Liver (tissue), 9 donors: Measurements from ENCODE around the gene SLC25A34. TPM values are rescaled to one million over a fixed set of nuclear protein-coding genes. Genes with fewer than 3 reads are reported as not detected.

ENCODE experiments used
- DNase-seq: peaks from one replicate; pipeline ENCODE4 v3.0.0-alpha.2; 2017; ENCODE audit warnings: low spot score
- H3K27ac ChIP-seq, 2 donors: one replicate each; pipeline ENCODE4 v1.7.0; 2013; ENCODE audit warnings: inconsistent platforms in 2 of 2, low read length in 2 of 2, control low read depth in 1 of 2, low read depth in 1 of 2, mild to moderate bottlenecking in 1 of 2
- H3K27me3 ChIP-seq, 4 donors: one replicate each; pipeline versions ENCODE4 v1.6.1 to v1.7.0; 2013; ENCODE audit warnings: low read length in 3 of 4, inconsistent platforms in 1 of 4, mild to moderate bottlenecking in 1 of 4, moderate library complexity in 1 of 4; ENCODE audit not compliant: control insufficient read depth in 4 of 4, insufficient read depth in 4 of 4
- H3K36me3 ChIP-seq, 4 donors: one replicate each; pipeline versions ENCODE4 v1.6.1 to v1.7.0; 2013; ENCODE audit warnings: low read length in 3 of 4, mild to moderate bottlenecking in 3 of 4, low read depth in 1 of 4, moderate library complexity in 1 of 4; ENCODE audit not compliant: control insufficient read depth in 4 of 4, insufficient read depth in 3 of 4
- H3K4me1 ChIP-seq, 4 donors: one replicate each; pipeline versions ENCODE4 v1.6.1 to v1.7.0; 2013; ENCODE audit warnings: low read length in 3 of 4, mild to moderate bottlenecking in 3 of 4, moderate library complexity in 1 of 4; ENCODE audit not compliant: control insufficient read depth in 4 of 4, insufficient read depth in 4 of 4
- H3K4me3 ChIP-seq, 3 donors: one replicate each; pipeline versions ENCODE4 v1.6.1 to v1.7.0; 2013; ENCODE audit warnings: low read length in 3 of 3, control low read depth in 1 of 3, low read depth in 1 of 3, mild to moderate bottlenecking in 1 of 3
- H3K9ac ChIP-seq, 2 donors: one replicate each; pipeline ENCODE4 v1.7.0; 2013; ENCODE audit warnings: low read length in 2 of 2, mild to moderate bottlenecking in 2 of 2, moderate library complexity in 2 of 2, control low read depth in 1 of 2, low read depth in 1 of 2
- H3K9me3 ChIP-seq, 4 donors: one replicate each; pipeline versions ENCODE4 v1.6.1 to v1.7.0; 2013; ENCODE audit warnings: low read length in 3 of 4; ENCODE audit not compliant: control insufficient read depth in 4 of 4
- ATF3 ChIP-seq: IDR thresholded peaks from 2 replicates; pipeline ENCODE4 v1.6.1; 2016; ENCODE audit warnings: antibody characterized with exemption
- EGR1 ChIP-seq, 2 donors: IDR thresholded peaks; 2 replicates each; pipeline ENCODE4 v1.6.1; 2016 to 2018; ENCODE audit warnings: antibody characterized with exemption in 2 of 2, low read depth in 2 of 2
- FOXA2 ChIP-seq: IDR thresholded peaks from 2 replicates; pipeline ENCODE4 v1.6.1; 2016; ENCODE audit warnings: antibody characterized with exemption
- HNF4A ChIP-seq, 2 donors: conservative IDR thresholded peaks; 2 replicates each; pipeline ENCODE4 v1.6.1; 2016; ENCODE audit warnings: antibody characterized with exemption in 2 of 2, mild to moderate bottlenecking in 2 of 2
- JUND ChIP-seq, 2 donors: IDR thresholded peaks; 2 replicates each; pipeline ENCODE4 v1.6.1; 2016; ENCODE audit warnings: antibody characterized with exemption in 2 of 2
- NR2F2 ChIP-seq: IDR thresholded peaks from 2 replicates; pipeline ENCODE4 v1.6.1; 2016; ENCODE audit warnings: antibody characterized with exemption
- RAD21 ChIP-seq, 2 donors: IDR thresholded peaks; 2 replicates each; pipeline ENCODE4 v1.6.1; 2016; ENCODE audit warnings: antibody characterized with exemption in 2 of 2, mild to moderate bottlenecking in 2 of 2
- REST ChIP-seq: IDR thresholded peaks from 2 replicates; pipeline ENCODE4 v1.6.1; 2016; ENCODE audit warnings: antibody characterized with exemption, mild to moderate bottlenecking
- RXRA ChIP-seq, 2 donors: IDR thresholded peaks; 2 replicates each; pipeline ENCODE4 v1.6.1; 2017 to 2018; ENCODE audit warnings: antibody characterized with exemption in 2 of 2, mild to moderate bottlenecking in 1 of 2
- YY1 ChIP-seq: IDR thresholded peaks from 2 replicates; pipeline ENCODE4 v1.6.1; 2016; ENCODE audit warnings: antibody characterized with exemption, mild to moderate bottlenecking
- WGBS: extraction: QIAGEN DNeasy Blood & Tissue Kit; methylation state at CpG from one replicate; pipeline ENCODE4 v1.1.7; 2013; 5-methylcytosine and 5-hydroxymethylcytosine counted together
- polyA plus RNA-seq, 2 donors: library from polyadenylated mRNA; stranded (reverse) in 1 of 2; unstranded in 1 of 2; fragments of 200-250 nt in 1 of 2; fragments of >200 nt in 1 of 2; fragmentation: Nextera tagmentation in 1 of 2; extraction: Ambion mirVana in 1 of 2; gene quantifications; one replicate each; pipeline versions ENCODE4 v1.2.1 to v1.2.3, GENCODE V29; 2013 to 2015
- total RNA-seq, 2 donors: library from RNA; depleted of rRNA; stranded (reverse); fragments of >200 nt; gene quantifications; one replicate each; pipeline ENCODE4 v1.2.3, GENCODE V29; 2014
- TF ChIP-seq, protein P1 (sequence below): IDR thresholded peaks from 2 replicates; pipeline ENCODE4 v1.6.1; 2016; ENCODE audit warnings: antibody characterized with exemption
- TF ChIP-seq, protein P2 (sequence below): IDR thresholded peaks from 2 replicates; pipeline ENCODE4 v1.6.1; 2016; ENCODE audit warnings: antibody characterized with exemption
- donor health status: healthy.
- donor health status: healthy.
- donor health status: healthy.
- donor health status: healthy.
- donor health status: healthy.

SLC25A34 gene
- total and polyA plus RNA-seq, 4 donors: 0.79 to 7.3 (median 2.4) TPM

DNA sequence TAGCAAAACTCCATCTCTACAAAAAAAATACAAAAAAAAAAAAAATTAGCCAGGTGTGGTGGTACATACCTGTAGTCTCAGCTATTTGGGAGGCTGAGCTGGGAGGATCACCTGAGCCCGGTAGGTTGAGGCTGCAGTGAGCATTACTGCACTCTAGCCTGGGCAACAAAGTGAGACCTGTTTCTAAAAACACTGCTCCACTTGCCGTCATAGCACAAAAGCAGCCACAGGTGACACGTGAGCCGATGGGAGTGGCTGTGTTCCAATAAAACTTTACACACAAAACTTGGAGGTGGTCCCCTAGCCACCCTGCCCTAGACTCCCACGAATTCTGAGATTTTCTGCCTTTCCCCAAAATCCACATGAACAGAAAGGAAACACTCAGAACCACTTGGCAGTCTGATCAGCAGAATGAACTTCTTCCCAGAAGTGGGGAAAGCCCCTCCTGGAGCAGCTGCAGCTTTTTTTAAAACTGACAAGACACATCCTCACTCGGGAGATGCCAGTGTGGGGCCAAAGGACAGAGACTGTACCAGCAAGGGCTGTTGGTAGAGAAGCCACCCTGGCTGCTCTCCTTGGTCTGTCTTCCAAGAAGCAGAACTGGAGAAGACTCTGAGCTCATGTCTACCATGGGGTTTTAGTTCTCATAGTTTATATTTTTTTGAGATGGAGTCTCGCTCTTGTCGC, 28.7 kb upstream of the SLC25A34 start:
- 88% methylated on average over 8 of the region's 8 CpGs for WGBS
- peaks cover 0 to 10% (median 0%) of the 10 kb centered on the region in 4 donors for H3K4me1 ChIP-seq
- H3K9ac ChIP-seq: no peak overlapping the region
- H3K27ac ChIP-seq: no peak overlapping the region
- no peak for DNase-seq
- H3K36me3 ChIP-seq: no peaks in the 10 kb centered on the region
- H3K27me3 ChIP-seq: no peaks in the 10 kb centered on the region
- TF ChIP-seq ATF3 (no peak), JUND (IDR thresholded peaks at IDR 0.05) (no peak), RXRA (IDR thresholded peaks at IDR 0.05) (no peak), RAD21 (IDR thresholded peaks at IDR 0.05) (no peak), EGR1 (IDR thresholded peaks at IDR 0.05; ENCODE audit: low read depth in 2 of 2) (no peak), HNF4A (conservative IDR thresholded peaks at IDR 0.05) (no peak), FOXA2 (no peak)
- H3K9me3 ChIP-seq: no peaks in the 10 kb centered on the region
- H3K4me3 ChIP-seq: no peak overlapping the region

GRCh38 chr1:15708486-15709137, 27.4 kb upstream of the SLC25A34 start:
- H3K9me3 ChIP-seq: no peaks in the 10 kb centered on the region
- WGBS: 95% methylated on average over 15 of the region's 15 CpGs
- H3K27me3 ChIP-seq: no peaks in the 10 kb centered on the region
- peaks cover 0 to 4% (median 0%) of the 10 kb centered on the region in 4 donors for H3K4me1 ChIP-seq
- no peak overlapping the region for H3K27ac ChIP-seq
- DNase-seq: no peak
- no peak overlapping the region for H3K4me3 ChIP-seq
- TF ChIP-seq HNF4A (conservative IDR thresholded peaks at IDR 0.05): no peak
- no peak for TF ChIP-seq NR2F2
- TF ChIP-seq YY1: no peak
- TF ChIP-seq, protein P1, sequence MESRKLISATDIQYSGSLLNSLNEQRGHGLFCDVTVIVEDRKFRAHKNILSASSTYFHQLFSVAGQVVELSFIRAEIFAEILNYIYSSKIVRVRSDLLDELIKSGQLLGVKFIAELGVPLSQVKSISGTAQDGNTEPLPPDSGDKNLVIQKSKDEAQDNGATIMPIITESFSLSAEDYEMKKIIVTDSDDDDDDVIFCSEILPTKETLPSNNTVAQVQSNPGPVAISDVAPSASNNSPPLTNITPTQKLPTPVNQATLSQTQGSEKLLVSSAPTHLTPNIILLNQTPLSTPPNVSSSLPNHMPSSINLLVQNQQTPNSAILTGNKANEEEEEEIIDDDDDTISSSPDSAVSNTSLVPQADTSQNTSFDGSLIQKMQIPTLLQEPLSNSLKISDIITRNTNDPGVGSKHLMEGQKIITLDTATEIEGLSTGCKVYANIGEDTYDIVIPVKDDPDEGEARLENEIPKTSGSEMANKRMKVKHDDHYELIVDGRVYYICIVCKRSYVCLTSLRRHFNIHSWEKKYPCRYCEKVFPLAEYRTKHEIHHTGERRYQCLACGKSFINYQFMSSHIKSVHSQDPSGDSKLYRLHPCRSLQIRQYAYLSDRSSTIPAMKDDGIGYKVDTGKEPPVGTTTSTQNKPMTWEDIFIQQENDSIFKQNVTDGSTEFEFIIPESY: no peak
- no peak for TF ChIP-seq ATF3
- TF ChIP-seq, protein P2, sequence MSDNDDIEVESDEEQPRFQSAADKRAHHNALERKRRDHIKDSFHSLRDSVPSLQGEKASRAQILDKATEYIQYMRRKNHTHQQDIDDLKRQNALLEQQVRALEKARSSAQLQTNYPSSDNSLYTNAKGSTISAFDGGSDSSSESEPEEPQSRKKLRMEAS: no peak
- no peak for TF ChIP-seq REST
- no peak for TF ChIP-seq FOXA2
- no peak overlapping the region for H3K9ac ChIP-seq
- no peaks in the 10 kb centered on the region for H3K36me3 ChIP-seq
